Esophagus (tissue), 2 donors: ENCODE measurements around the gene EIF4B. TPM values are rescaled to one million over a fixed set of nuclear protein-coding genes. Genes with fewer than 3 reads are reported as not detected.

ENCODE experiments used
- H3K27ac ChIP-seq, 2 donors: one replicate each; pipeline ENCODE4 v1.5.1; 2013; ENCODE audit warnings: low read depth in 2 of 2, mild to moderate bottlenecking in 2 of 2, inconsistent platforms in 1 of 2, low read length in 1 of 2, moderate library complexity in 1 of 2
- H3K27me3 ChIP-seq, 2 donors: one replicate each; pipeline ENCODE4 v1.6.1; 2013; ENCODE audit warnings: low read length in 2 of 2, control low read depth in 1 of 2, mild to moderate bottlenecking in 1 of 2; ENCODE audit not compliant: insufficient read depth in 2 of 2, control insufficient read depth in 1 of 2
- H3K36me3 ChIP-seq, 2 donors: one replicate each; pipeline ENCODE4 v1.6.1; 2013; ENCODE audit warnings: low read length in 1 of 2; ENCODE audit not compliant: control insufficient read depth in 2 of 2, insufficient read depth in 2 of 2
- H3K4me1 ChIP-seq, 2 donors: one replicate each; pipeline ENCODE4 v1.6.1; 2013; ENCODE audit warnings: low read length in 1 of 2; ENCODE audit not compliant: control insufficient read depth in 2 of 2, insufficient read depth in 2 of 2
- H3K4me3 ChIP-seq, 2 donors: one replicate each; pipeline ENCODE4 v1.5.1; 2013; ENCODE audit warnings: low read length in 2 of 2, mild to moderate bottlenecking in 2 of 2, low read depth in 1 of 2, moderate library complexity in 1 of 2
- H3K9me3 ChIP-seq, 2 donors: one replicate each; pipeline ENCODE4 v1.6.1; 2013; ENCODE audit warnings: mild to moderate bottlenecking in 2 of 2, low read depth in 1 of 2, low read length in 1 of 2, moderate library complexity in 1 of 2; ENCODE audit not compliant: control insufficient read depth in 2 of 2, insufficient read depth in 1 of 2
- WGBS, 2 donors: extraction: QIAGEN DNeasy Blood & Tissue Kit; methylation state at CpG; one replicate each; pipeline ENCODE4 v1.1.7; 2013; 5-methylcytosine and 5-hydroxymethylcytosine counted together
- polyA plus RNA-seq, 2 donors: library from polyadenylated mRNA; stranded (reverse); fragments of 200-250 nt; gene quantifications; one replicate each; pipeline ENCODE4 v1.2.3, GENCODE V29; 2013
- donor health status: healthy with polysubstance abuse.
- donor health status: Bipolar disorder and iron deficiency.

The EIF4B gene
- polyA plus RNA-seq, 2 donors = 58.8 to 102 TPM

- WGBS, 2 donors = 78 to 81% methylated on average over 7 of the region's 7 CpGs
- Histone ChIP-seq H3K36me3 (peaks cover 3 to 45% of the 10 kb centered on the region in 2 donors), H3K4me1 (peaks cover 7 to 29% of the 10 kb centered on the region in 2 donors), H3K4me3 (no peak overlapping the region), H3K27me3 (no peaks in the 10 kb centered on the region), H3K9me3 (no peaks in the 10 kb centered on the region), H3K27ac (peak overlapping the region in 1 of 2 donors; percentile 11)
These were observed 61.1 kb downstream of the EIF4B start for GRCh38 chr12:53067074-53067992.

- peaks cover 3 to 45% of the 10 kb centered on the region in 2 donors for H3K36me3 ChIP-seq
- H3K27me3 ChIP-seq = no peaks in the 10 kb centered on the region
- no peak overlapping the region for H3K4me3 ChIP-seq
- H3K27ac ChIP-seq = peak overlapping the region; percentile 11 to 28
- H3K9me3 ChIP-seq = no peaks in the 10 kb centered on the region
- peaks cover 7 to 30% of the 10 kb centered on the region in 2 donors for H3K4me1 ChIP-seq
- WGBS, 2 donors = 81 to 86% methylated on average over 13 of the region's 13 CpGs
These were observed 61.9 kb downstream of the EIF4B start for GRCh38 chr12:53067993-53068770.

- H3K4me1 ChIP-seq = peaks cover 9 to 31% of the 10 kb centered on the region in 2 donors
- no peak overlapping the region for H3K4me3 ChIP-seq
- H3K27ac ChIP-seq = peak overlapping the region in 1 of 2 donors; percentile 57
- no peaks in the 10 kb centered on the region for H3K27me3 ChIP-seq
- H3K36me3 ChIP-seq = peaks cover 3 to 44% of the 10 kb centered on the region in 2 donors
- no peaks in the 10 kb centered on the region for H3K9me3 ChIP-seq
- 43 to 63% methylated on average over 15 of the region's 15 CpGs for WGBS, 2 donors
These were observed 62.7 kb downstream of the EIF4B start for GRCh38 chr12:53068811-53069585.

GRCh38 chr12:53069621-53070410, 63.6 kb downstream of the EIF4B start:
- 47 to 61% methylated on average over 12 of the region's 12 CpGs for WGBS, 2 donors
- H3K4me1 ChIP-seq = peaks cover 10 to 35% of the 10 kb centered on the region in 2 donors
- H3K27me3 ChIP-seq = no peaks in the 10 kb centered on the region
- no peaks in the 10 kb centered on the region for H3K9me3 ChIP-seq
- H3K36me3 ChIP-seq = peaks cover 10 to 42% of the 10 kb centered on the region in 2 donors
- peak overlapping the region in 1 of 2 donors; percentile 57 for H3K27ac ChIP-seq
- H3K4me3 ChIP-seq = no peak overlapping the region

GRCh38 chr12:53070877-53071492, 64.7 kb downstream of the EIF4B start:
- Histone ChIP-seq H3K4me1 (peaks cover 10 to 35% of the 10 kb centered on the region in 2 donors), H3K36me3 (peaks cover 10 to 34% of the 10 kb centered on the region in 2 donors), H3K9me3 (no peaks in the 10 kb centered on the region), H3K27me3 (no peaks in the 10 kb centered on the region), H3K27ac (peak overlapping the region; percentile 48 to 82), H3K4me3 (no peak overlapping the region)
- 51 to 64% methylated on average over 7 of the region's 7 CpGs for WGBS, 2 donors

- no peaks in the 10 kb centered on the region for H3K27me3 ChIP-seq
- H3K36me3 ChIP-seq = peaks cover 10 to 29% of the 10 kb centered on the region in 2 donors
- WGBS, 2 donors = 28 to 46% methylated on average over 11 of the region's 11 CpGs
- H3K4me1 ChIP-seq = peaks cover 10 to 31% of the 10 kb centered on the region in 2 donors
- peak overlapping the region; percentile 69 to 82 for H3K27ac ChIP-seq
- H3K4me3 ChIP-seq = no peak overlapping the region
- H3K9me3 ChIP-seq = no peaks in the 10 kb centered on the region
These were observed 65.6 kb downstream of the EIF4B start for GRCh38 chr12:53071591-53072551.

GRCh38 chr12:53073881-53074280, 67.6 kb downstream of the EIF4B start:
- H3K4me1 ChIP-seq = peaks cover 10 to 33% of the 10 kb centered on the region in 2 donors
- peak overlapping the region; percentile 40 to 83 for H3K27ac ChIP-seq
- 34 to 36% methylated on average over 6 of the region's 6 CpGs for WGBS, 2 donors
- H3K27me3 ChIP-seq = no peaks in the 10 kb centered on the region
- H3K9me3 ChIP-seq = no peaks in the 10 kb centered on the region
- H3K36me3 ChIP-seq = peaks cover 7 to 14% of the 10 kb centered on the region in 2 donors
- H3K4me3 ChIP-seq = no peak overlapping the region
